ENCODE results near the gene SLC2A4RG. TPM values are rescaled to one million over a fixed set of nuclear protein-coding genes. Genes with fewer than 3 reads are reported as not detected.
"Not testable (repeated sequence)": the region's sequence is repeated elsewhere in the genome, so short reads cannot be mapped to it uniquely, and the experiment has no call there.

Gene SLC2A4RG
- total RNA-seq, 1 experiment from 2014 or later, result 49.2 TPM

GRCh38 chr20:63709149-63709527, 30.4 kb upstream of the SLC2A4RG start:
- DNase-seq (ENCODE audit: low read depth), result no peak

DNA sequence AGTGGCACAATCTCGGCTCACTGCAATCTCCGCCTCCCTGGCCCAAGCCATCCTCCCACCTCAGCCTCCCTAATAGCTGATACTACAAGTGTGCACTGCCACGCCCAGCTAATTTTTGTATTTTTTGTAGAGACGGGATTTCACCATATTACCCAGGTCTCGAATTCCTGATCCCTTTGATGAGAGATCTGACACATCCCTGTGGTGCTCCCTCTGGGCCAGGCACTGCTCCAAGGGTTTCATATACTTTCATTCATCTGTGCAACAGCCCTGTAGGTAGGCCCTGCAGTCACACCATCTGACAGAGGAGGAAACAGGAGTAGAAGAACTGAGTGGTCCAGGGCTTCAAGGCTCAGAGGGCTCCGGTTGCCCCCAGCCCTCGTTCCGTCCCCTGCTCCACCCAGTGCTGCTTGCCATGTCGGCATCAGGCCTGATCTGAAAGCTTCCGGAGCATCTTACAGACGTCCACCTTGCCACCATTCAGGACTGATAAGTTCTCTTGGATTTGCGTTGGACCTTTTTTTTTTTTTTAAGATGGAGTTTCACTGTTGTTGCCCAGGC, 28.4 kb upstream of the SLC2A4RG start:
- no peak for DNase-seq (ENCODE audit: low read depth)

DNA sequence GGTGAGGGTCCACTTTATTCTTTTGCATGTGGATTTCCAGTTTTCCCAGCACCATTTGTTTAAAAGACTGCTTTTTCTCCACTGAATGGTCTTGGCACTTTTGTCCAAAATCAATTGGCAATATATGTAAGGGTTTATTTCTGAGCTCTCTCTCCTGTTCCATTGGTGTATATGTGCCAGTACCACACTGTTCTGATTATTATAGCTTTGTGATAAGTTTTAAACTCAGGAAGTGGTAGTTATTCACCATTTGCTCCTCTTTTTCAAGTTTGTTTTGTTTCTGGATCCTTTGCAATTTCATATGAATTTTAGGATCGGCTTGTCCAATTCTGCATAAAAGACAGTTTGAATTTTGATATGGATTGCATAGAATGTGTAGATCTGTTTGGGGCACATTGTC, 27.4 kb upstream of the SLC2A4RG start:
- no peak for DNase-seq (ENCODE audit: low read depth)

DNA sequence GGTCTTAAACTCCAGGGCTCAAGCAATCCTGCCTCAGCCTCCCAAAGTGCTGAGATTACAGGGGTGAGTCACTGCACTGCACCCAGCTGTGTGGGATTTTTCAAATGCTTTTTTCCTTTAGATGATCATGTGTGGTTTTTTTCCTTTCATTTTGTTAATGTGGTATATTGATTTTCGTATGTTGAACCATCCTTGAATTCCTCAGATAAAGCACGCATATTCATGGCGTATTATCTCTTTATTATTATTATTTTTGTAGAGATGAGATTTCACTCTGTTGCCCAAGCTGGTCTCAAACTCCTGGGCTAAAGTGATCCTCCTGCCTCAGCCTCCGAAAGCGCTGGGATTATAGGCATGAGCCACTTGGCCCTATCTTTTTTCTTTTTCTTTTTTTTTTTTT, 24.7 kb upstream of the SLC2A4RG start:
- DNase-seq (ENCODE audit: low read depth), result no peak

- DNase-seq (ENCODE audit: low read depth), result no peak
Measured at GRCh38 chr20:63718996-63719395, 20.6 kb upstream of the SLC2A4RG start.

DNA sequence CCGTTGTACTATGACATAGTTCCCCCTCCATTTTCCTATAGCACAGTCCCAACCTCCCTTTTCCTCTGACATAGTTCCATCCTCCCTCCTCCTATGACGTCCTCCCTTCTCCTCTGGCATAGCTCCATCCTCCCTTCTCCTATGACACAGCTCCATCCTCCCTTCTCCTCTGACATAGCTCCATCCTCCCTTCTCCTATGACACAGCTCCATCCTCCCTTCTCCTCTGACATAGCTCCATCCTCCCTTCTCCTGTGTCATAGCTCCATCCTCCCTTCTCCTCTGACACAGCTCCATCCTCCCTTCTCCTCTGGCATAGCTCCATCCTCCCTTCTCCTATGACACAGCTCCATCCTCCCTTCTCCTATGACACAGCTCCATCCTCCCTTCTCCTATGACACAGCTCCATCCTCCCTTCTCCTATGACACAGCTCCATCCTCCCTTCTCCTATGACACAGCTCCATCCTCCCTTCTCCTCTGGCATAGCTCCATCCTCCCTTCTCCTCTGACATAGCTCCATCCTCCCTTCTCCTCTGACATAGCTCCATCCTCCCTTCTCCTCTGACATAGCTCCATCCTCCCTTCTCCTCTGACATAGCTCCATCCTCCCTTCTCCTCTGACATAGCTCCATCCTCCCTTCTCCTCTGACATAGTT, 16.5 kb upstream of the SLC2A4RG start:
- DNase-seq (ENCODE audit: low read depth), result not testable (repeated sequence)

DNA sequence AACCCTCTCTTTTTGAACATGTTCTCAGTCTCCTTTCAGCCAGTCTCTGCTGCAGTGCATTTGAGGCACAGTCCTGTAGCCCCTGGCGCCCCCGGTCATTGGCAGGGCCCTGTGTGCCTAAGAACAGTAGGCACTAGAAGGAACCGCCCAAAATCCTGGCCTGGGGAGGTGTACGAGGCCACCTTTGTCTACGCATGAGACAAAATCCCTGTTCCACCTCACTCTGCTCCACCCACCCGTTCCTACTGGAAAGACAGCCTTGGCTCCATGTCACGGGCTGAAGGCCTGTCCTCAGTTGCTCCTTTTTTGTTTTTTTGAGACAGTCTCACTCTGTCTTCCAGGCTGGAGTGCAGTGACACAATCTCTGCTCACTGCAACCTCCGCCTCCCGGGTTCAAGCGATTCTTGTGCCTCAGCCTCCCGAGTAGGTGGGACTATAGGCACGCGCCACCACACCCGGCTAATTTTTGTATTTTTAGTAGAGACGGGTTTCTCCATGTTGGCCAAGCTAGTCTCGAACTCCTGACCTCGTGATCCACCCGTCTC, 9.3 kb upstream of the SLC2A4RG start:
- DNase-seq (ENCODE audit: low read depth), result not testable (repeated sequence)

- DNase-seq (ENCODE audit: low read depth), result no peak
Measured at GRCh38 chr20:63731410-63731809, 8.2 kb upstream of the SLC2A4RG start.

DNA sequence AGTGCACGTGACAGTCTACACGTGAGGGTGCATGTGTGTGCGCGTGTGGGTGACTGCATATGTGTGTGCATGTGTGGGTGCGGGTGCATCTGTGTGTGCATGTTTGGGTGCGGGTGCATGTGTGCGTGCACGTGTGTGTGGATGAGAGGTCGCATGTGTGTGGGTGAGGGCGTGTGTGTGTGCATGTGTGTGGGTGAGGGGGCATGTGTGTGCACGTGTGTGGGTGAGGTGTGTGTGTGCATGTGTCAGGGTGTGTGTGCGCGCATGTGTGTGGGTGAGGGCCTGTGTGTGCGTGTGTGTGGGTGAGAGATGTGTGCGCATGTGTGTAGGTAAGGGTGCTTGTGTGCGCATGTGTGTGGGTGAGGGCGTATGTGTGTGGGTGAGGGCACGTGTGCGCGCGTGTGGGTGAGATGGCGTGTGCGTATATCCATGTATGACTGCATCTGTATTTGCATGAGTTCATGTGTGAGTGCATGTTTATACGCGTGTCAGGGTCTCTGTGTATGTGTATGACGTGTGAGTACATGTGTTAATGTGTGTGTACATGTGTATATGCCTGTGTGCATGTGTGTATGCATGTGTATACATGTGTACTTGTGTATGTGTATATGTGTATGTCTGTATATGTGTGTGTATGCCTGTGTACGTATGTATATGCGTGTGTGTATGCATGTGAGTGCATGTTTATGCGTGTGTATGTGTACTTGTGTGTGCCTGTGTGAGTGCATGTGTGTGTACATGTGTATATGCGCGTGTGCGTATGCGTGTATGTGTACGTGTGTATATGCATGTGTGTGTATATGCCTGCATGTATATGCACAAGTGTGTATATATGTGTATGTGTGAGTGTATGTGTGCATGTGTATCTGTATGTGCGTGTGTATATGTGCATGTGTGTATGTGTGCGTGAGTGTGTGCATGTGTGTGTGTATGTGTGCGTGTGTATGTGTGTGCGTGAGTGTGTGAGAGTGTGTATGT, 7.2 kb upstream of the SLC2A4RG start:
- no peak for DNase-seq (ENCODE audit: low read depth)

DNA sequence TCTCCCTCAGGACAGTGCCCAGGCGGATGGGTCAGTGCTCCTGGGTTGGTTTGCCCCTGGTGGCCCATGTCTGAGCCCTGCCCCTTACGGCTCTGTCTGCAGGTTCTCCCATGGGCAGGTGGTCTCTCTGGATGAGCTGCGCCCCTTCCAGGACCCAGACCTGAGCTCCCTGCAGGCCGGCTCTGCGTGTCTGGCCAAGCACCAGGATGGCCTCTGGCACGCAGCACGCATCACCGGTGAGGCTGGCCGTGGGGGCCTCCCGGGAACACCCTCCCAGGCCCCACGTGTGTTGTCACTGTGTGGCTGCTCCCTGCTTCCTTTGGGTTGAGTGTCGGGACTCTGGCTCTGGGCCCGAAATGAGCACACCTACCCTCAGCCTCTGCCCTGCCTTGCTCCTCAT, 6.5 kb upstream of the SLC2A4RG start:
- DNase-seq (ENCODE audit: low read depth), result no peak

- DNase-seq (ENCODE audit: low read depth), result no peak
Measured at GRCh38 chr20:63733579-63734081, 5.9 kb upstream of the SLC2A4RG start.

GRCh38 chr20:63734111-63734945, 5.2 kb upstream of the SLC2A4RG start:
- no peak for DNase-seq (ENCODE audit: low read depth)

DNA sequence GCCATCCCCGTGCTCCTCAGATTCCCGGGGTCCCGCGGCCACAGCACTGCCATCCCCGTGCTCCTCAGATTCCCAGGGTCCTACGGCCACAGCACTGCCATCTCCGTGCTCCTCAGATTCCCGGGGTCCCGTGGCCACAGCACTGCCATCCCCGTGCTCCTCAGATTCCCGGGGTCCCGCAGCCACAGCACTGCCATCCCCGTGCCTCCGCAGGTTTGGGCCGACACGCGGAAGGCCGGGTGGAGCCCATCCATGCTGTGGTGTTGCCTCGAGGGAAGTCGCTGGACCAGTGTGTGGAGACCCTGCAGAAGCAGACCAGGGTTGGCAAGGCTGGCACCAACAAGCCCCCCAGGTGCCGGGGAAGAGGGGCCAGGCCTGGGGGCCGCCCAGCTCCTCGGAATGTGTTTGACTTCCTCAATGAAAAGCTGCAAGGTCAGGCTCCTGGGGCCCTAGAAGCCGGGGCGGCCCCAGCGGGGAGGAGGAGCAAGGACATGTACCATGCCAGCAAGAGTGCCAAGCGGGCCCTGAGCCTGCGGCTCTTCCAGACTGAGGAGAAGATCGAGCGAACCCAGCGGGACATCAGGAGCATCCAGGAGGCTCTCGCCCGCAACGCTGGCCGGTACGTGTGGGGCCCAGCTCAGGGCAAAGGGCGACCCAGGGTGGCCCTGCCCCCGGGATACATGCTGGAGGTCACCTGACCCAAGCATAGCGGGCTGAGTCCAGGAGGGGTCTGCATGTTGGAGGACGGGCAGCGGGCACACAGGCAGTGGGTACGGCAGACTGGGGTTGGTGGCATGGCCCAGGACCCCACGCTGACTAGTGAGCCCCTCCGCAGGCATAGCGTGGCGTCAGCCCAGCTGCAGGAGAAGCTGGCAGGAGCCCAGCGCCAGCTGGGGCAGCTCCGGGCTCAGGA, 4.4 kb upstream of the SLC2A4RG start:
- DNase-seq (ENCODE audit: low read depth), result no peak

GRCh38 chr20:63735859-63736718, 3.5 kb upstream of the SLC2A4RG start, which contains the start of gene LIME1:
TSS of gene LIME1 (plus strand) at chr20:63736664. CDS start at chr20:63737550, 886 bp downstream.
- no peak for DNase-seq (ENCODE audit: low read depth)

GRCh38 chr20:63736893-63737694, 2.5 kb upstream of the SLC2A4RG start:
- no peak for DNase-seq (ENCODE audit: low read depth)

DNA sequence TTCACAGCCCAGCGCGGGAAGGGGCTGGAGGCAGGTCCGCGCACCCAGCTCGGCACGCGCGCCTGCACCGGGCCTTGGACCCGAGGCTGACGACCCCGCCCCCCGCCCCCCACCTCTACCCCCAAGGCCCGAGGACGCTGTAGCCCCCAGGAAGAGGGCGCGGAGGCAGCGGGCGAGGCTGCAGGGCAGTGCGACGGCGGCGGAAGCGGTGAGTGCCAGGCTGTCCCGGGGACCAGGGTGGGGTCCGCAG, 2.0 kb upstream of the SLC2A4RG start:
- no peak for DNase-seq (ENCODE audit: low read depth)

DNA sequence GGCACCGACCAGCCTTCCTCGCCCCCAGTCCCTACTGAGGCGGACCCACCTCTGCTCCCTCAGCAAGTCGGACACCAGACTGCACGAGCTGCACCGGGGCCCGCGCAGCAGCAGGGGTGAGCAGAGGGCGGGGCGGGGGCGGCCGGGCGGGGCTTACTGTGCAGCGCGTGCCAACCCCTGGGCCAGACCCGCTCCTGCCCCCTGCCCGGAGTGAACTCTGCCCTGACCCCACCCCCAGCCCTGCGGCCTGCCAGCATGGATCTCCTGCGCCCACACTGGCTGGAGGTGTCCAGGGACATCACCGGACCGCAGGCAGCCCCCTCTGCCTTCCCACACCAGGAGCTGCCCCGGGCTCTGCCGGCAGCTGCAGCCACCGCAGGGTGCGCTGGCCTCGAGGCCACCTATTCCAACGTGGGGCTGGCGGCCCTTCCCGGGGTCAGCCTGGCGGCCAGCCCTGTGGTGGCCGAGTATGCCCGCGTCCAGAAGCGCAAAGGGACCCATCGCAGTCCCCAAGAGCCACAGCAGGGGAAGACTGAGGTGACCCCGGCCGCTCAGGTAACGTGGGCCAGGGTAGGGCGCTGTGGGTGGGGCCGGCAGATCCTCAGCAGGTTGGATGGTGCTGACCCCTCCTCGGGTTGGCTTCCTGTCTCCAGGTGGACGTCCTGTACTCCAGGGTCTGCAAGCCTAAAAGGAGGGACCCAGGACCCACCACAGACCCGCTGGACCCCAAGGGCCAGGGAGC, 1.5 kb upstream of the SLC2A4RG start:
- no peak for DNase-seq (ENCODE audit: low read depth)

Data from HT1080 (cell line).